Karpas-422 (cell line): ENCODE data around the gene WNT7B. TPM values are rescaled to one million over a fixed set of nuclear protein-coding genes. Genes with fewer than 3 reads are reported as not detected.

Experiments used
- DNase-seq: peaks from one replicate; pipeline ENCODE4 v3.0.0-alpha.2; 2015
- H2AFZ ChIP-seq: fragments of 200-600 bp; sonication (generic); 2 replicates; pipeline ENCODE4 v1.6.1; 2014; ENCODE audit warnings: antibody characterized with exemption, low read length, mixed read lengths
- H3K27ac ChIP-seq: fragments of 200-600 bp; sonication (generic); 2 replicates; pipeline ENCODE4 v1.5.1; 2014; ENCODE audit warnings: mild to moderate bottlenecking, low read length, moderate library complexity
- H3K27me3 ChIP-seq: fragments of 200-600 bp; sonication (generic); 2 replicates; pipeline ENCODE4 v1.6.1; 2014; ENCODE audit warnings: low read length, mixed read lengths
- H3K36me3 ChIP-seq: fragments of 200-600 bp; sonication (generic); 2 replicates; pipeline ENCODE4 v1.6.1; 2014; ENCODE audit warnings: low read length, mixed read lengths; ENCODE audit not compliant: insufficient read depth
- H3K4me1 ChIP-seq: fragments of 200-600 bp; sonication (generic); 2 replicates; pipeline ENCODE4 v1.6.1; 2014; ENCODE audit warnings: mild to moderate bottlenecking, low read length, mixed read lengths
- H3K4me2 ChIP-seq: fragments of 200-600 bp; sonication (generic); 2 replicates; pipeline ENCODE4 v1.6.1; 2014; ENCODE audit warnings: low read length, low read depth, mild to moderate bottlenecking; ENCODE audit not compliant: poor library complexity, severe bottlenecking
- H3K4me3 ChIP-seq: fragments of 200-600 bp; sonication (generic); 2 replicates; pipeline ENCODE4 v1.5.1; 2014; ENCODE audit warnings: mild to moderate bottlenecking, antibody characterized with exemption, low read length, mixed read lengths
- H3K79me2 ChIP-seq: fragments of 200-600 bp; sonication (generic); 2 replicates; pipeline ENCODE4 v1.6.1; 2014; ENCODE audit warnings: mild to moderate bottlenecking, low read length, mixed read lengths
- H3K9ac ChIP-seq: fragments of 200-600 bp; sonication (generic); 2 replicates; pipeline ENCODE4 v1.6.0; 2014; ENCODE audit warnings: low read length
- H3K9me2 ChIP-seq: fragments of 200-600 bp; sonication (generic), shearing (Covaris generic); replicated peaks from 2 replicates; pipeline ENCODE4 v1.6.0; 2014; ENCODE audit warnings: mild to moderate bottlenecking, low read length, moderate library complexity; ENCODE audit not compliant: insufficient read depth
- H3K9me3 ChIP-seq: fragments of 300-700, 200-600 bp; sonication (generic); 2 replicates; pipeline ENCODE4 v1.6.1; 2014; ENCODE audit warnings: low read length, mixed read lengths
- H4K20me1 ChIP-seq: fragments of 200-600 bp; sonication (generic); 2 replicates; pipeline ENCODE4 v1.6.1; 2014; ENCODE audit warnings: mild to moderate bottlenecking, antibody characterized with exemption, low read length, low read depth; ENCODE audit not compliant: insufficient read depth
- total RNA-seq: library from RNA; depleted of rRNA; stranded (reverse); fragments of >200 nt; shearing (Covaris generic); gene quantifications from 2 replicates; pipeline ENCODE4 v1.2.3, GENCODE V29; 2014; ENCODE audit warnings: low replicate concordance

The WNT7B gene
- total RNA-seq, 1 experiment from 2014 or later, result not detected

DNA sequence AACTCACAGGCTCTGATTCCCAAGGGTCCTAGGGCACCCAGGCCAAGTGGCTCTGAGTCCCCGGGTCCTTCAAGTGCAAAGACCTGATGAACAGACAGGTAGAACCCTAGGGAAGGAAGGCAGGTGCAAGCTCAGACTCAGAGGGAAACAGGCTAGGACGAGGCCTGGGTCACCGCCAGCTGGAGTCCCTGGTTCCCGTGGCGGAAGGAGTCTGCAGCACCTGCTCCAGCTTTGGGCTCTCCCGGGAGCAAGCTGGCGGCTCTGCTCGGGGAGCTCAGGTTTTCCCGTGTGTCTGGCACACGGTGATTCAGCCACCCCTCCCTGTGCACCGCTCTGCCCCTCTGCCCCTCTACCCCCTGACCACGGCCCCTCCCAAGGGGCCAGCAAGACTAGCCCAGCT is 59.8 kb downstream of the WNT7B start:
- Histone ChIP-seq H3K36me3 (no peaks in the 10 kb centered on the region), H3K4me2 (no peak overlapping the region), H4K20me1 (peaks cover 4% of the 10 kb centered on the region; the same call in 1 of the 2 replicates), H2AFZ (no peak overlapping the region), H3K9ac (no peak overlapping the region), H3K9me2 (no peaks in the 10 kb centered on the region), H3K27ac (no peak overlapping the region), H3K9me3 (no peaks in the 10 kb centered on the region), H3K4me3 (no peak overlapping the region), H3K4me1 (no peaks in the 10 kb centered on the region), H3K79me2 (no peaks in the 10 kb centered on the region), H3K27me3 (no peaks in the 10 kb centered on the region)
- DNase-seq, result no peak

DNA sequence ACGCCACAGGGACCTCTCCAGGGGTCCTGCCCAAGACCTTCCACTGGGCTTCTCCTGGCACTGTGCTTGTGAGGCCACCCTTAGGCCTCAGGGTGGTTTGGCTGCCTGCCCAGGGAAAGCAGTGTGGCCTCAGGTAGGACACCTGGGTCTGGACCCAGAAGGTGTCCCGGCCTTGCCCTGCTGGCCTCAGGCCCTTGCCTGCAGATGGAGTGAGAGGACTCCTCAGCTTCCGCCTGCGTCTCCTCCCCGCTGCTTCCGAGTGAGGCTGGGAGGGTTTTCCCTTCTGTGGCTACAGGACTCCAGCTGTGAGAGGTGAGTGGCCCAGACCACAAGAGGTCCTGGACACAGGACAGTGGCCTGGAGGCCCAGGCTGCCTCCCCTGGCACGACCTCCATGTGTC is 60.4 kb downstream of the WNT7B start:
- Histone ChIP-seq H3K79me2 (no peaks in the 10 kb centered on the region), H4K20me1 (peaks cover 4% of the 10 kb centered on the region; the same call in 1 of the 2 replicates), H3K9ac (no peak overlapping the region), H3K9me3 (no peaks in the 10 kb centered on the region), H3K27ac (no peak overlapping the region), H3K4me3 (no peak overlapping the region), H3K36me3 (no peaks in the 10 kb centered on the region), H3K27me3 (no peaks in the 10 kb centered on the region), H3K9me2 (no peaks in the 10 kb centered on the region), H3K4me1 (no peaks in the 10 kb centered on the region), H2AFZ (no peak overlapping the region), H3K4me2 (no peak overlapping the region)
- DNase-seq, result no peak

DNA sequence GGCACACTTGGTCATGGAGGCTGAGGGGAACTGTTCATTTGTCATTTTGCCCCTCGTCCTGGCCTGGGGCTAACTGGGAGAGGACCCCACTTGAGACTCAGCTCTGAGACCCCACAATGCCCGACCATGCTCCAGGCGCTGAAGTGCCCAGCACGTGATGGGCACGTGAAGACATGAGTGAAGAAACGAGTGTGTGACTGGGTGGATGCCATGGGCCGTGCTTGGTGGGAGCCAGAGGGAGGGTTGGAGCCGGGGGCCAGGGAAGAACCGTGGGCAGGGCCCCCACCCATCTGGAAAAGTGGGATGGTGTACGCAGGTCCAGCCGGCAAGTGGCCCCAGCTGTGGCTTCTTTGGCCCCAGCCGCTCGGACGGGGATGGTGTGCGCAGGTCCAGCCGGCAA is 61.1 kb downstream of the WNT7B start:
- H3K4me2 ChIP-seq, result no peak overlapping the region
- DNase-seq, result no peak
- no peak overlapping the region for H3K27ac ChIP-seq
- no peaks in the 10 kb centered on the region for H3K9me2 ChIP-seq
- H3K9ac ChIP-seq, result no peak overlapping the region
- H3K79me2 ChIP-seq, result no peaks in the 10 kb centered on the region
- no peaks in the 10 kb centered on the region for H3K27me3 ChIP-seq
- H3K9me3 ChIP-seq, result no peaks in the 10 kb centered on the region
- H3K4me1 ChIP-seq, result no peaks in the 10 kb centered on the region
- no peak overlapping the region for H3K4me3 ChIP-seq
- no peaks in the 10 kb centered on the region for H3K36me3 ChIP-seq
- H4K20me1 ChIP-seq, result 0 out of 2 replicates have a peak, but pooled peaks cover under 1% of the 10 kb centered on the region
- no peak overlapping the region for H2AFZ ChIP-seq

DNA sequence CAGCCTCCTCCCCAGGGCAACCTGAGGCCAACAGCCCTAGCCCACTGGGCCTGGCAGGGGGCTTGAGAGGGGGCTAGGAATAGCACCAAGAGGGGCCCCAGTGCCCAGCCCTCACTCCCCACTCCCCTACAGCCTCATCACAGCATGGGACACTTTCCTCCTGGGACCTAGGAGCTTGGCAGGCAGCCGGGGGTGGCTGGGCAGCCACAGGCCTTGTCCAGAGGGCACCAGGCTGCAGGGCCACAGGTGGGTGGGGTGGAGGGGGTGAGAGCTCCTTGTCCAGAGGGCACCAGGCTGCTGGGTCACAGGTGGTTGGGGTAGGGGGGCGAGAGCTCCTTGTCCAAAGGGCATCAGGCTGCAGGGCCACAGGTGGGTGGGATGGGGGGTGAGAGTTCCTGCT is 61.8 kb downstream of the WNT7B start:
- no peaks in the 10 kb centered on the region for H3K9me3 ChIP-seq
- DNase-seq, result no peak
- H2AFZ ChIP-seq, result no peak overlapping the region

DNA sequence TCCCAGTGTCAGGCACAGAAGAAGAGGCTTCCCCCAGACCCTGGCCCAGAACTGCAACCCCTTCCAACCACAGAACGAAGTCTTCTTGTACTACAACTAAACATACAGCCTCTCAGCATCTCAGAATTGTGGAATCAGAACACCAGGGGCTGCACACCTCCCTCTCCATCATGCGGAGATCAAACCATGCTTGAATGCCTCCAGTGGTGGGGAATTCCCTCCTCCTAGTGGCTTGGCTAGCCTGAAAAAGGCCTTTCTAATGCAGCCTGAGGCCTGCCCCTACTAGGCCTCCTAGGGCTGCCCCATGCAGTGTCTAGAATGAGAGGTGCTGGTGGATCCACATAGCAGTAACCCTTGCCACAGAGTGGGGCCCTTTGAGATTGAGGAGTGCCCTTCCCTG is 62.7 kb downstream of the WNT7B start:
- no peak overlapping the region for H3K9ac ChIP-seq
- H3K4me1 ChIP-seq, result no peaks in the 10 kb centered on the region
- H3K27ac ChIP-seq, result no peak overlapping the region
- no peaks in the 10 kb centered on the region for H3K9me3 ChIP-seq
- H3K4me3 ChIP-seq, result no peak overlapping the region
- no peak overlapping the region for H2AFZ ChIP-seq
- no peaks in the 10 kb centered on the region for H3K36me3 ChIP-seq
- no peaks in the 10 kb centered on the region for H4K20me1 ChIP-seq
- no peaks in the 10 kb centered on the region for H3K27me3 ChIP-seq
- no peak overlapping the region for H3K4me2 ChIP-seq
- DNase-seq, result no peak
- H3K9me2 ChIP-seq, result no peaks in the 10 kb centered on the region
- H3K79me2 ChIP-seq, result no peaks in the 10 kb centered on the region

More for the DNA sequence above, 61.8 kb downstream of the WNT7B start:
- H4K20me1 ChIP-seq, result no peaks in the 10 kb centered on the region
- no peaks in the 10 kb centered on the region for H3K27me3 ChIP-seq
- H3K4me3 ChIP-seq, result no peak overlapping the region
- no peaks in the 10 kb centered on the region for H3K79me2 ChIP-seq
- H3K27ac ChIP-seq, result no peak overlapping the region
- no peaks in the 10 kb centered on the region for H3K36me3 ChIP-seq
- no peak overlapping the region for H3K4me2 ChIP-seq
- H3K9ac ChIP-seq, result no peak overlapping the region
- H3K4me1 ChIP-seq, result no peaks in the 10 kb centered on the region
- H3K9me2 ChIP-seq, result no peaks in the 10 kb centered on the region

DNA sequence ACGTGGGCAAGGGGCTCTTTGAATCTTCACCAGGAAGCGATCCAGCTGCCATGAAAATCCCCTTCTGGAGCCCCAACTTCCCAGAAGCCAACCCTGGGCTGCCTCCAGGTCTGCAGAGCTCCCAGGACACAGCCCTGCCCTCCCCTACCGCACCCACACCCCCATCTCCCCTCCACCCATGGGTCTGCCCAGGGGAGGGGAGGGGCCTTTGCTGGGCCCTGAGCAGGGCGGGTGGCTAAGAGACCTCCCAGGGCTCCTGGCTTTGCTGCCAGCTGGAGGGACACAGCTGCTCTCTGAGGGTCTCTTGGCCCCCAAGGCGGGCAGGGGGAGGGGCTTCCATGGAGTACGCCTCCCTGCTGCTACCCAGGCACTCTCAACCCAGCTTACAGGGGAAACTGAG is 64.1 kb downstream of the WNT7B start:
- no peak overlapping the region for H3K9ac ChIP-seq
- H3K4me3 ChIP-seq, result no peak overlapping the region
- H3K27ac ChIP-seq, result no peak overlapping the region
- H3K9me3 ChIP-seq, result no peaks in the 10 kb centered on the region
- no peaks in the 10 kb centered on the region for H3K4me1 ChIP-seq
- DNase-seq, result no peak
- no peaks in the 10 kb centered on the region for H3K9me2 ChIP-seq
- no peak overlapping the region for H2AFZ ChIP-seq
- no peaks in the 10 kb centered on the region for H3K36me3 ChIP-seq
- H3K27me3 ChIP-seq, result no peaks in the 10 kb centered on the region
- H3K4me2 ChIP-seq, result no peak overlapping the region
- no peaks in the 10 kb centered on the region for H3K79me2 ChIP-seq
- H4K20me1 ChIP-seq, result 0 out of 2 replicates have a peak, but pooled peaks cover 4% of the 10 kb centered on the region

DNA sequence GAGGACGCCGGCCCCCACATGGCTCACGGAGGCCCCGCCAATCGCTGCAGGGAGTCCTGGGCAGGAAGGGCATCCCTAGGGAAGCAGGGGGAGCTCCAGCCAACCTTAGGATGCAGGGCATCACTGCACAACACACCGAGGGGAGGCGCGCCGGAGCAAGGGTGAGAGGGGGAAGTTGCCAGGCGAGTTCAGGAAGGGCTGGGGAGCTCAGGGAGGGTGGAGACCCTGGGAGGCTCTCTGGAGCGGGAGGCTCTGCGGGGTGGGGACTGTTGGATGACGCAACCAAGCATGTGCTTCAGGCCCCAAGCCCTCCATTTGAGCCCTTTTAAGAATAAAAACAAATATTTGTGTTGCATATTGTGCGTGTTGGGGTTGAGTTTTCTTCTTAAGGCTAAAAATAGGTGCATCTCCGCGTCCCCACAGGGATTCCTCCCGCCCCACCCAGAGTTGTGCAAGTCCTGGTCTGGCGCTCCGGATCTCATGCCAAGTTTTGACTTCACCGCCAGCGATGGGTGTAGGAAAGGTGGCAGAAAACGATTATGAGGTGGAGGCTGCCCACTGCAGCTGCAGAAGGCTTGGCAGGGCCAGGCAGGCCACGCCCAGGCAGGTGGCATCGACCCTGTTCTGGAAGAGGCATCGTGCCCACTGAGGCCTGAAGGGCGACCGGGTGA is 65.2 kb downstream of the WNT7B start:
- Histone ChIP-seq H3K9me2 (no peaks in the 10 kb centered on the region), H3K9ac (no peak overlapping the region), H3K4me2 (no peak overlapping the region), H3K36me3 (no peaks in the 10 kb centered on the region), H4K20me1 (0 out of 2 replicates have a peak, but pooled peaks cover 4% of the 10 kb centered on the region), H3K27me3 (no peaks in the 10 kb centered on the region), H3K27ac (no peak overlapping the region), H3K9me3 (no peaks in the 10 kb centered on the region), H3K79me2 (no peaks in the 10 kb centered on the region), H2AFZ (no peak overlapping the region), H3K4me3 (no peak overlapping the region), H3K4me1 (no peaks in the 10 kb centered on the region)
- no peak for DNase-seq

DNA sequence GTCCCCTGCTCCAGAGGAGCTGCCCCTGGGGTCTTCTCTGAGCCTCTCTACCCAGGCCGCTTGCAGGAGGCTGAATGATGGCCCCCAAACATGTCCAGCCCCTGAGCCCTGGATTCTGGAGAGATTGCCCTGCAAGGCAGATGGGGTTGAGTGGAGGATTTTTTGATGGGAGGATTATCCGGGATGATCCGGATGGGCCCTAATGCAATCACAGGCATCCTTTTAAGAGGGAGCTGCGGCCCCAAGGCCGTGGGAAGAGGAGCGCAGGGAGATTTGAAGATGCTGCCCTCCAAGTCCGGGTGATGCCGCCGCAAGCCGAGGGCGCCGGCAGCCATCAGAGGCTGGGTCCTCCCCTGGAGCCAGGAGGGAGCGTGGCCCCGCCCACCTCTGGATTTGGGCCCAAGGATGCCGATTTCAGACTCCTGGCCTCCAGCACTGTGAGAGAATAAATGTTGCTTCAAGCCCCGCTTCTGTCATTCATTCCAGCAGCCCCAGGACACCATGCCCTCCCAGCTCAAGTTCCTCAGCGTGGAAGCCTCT is 66.0 kb downstream of the WNT7B start:
- Histone ChIP-seq H3K4me2 (no peak overlapping the region), H3K9me3 (no peaks in the 10 kb centered on the region), H3K9ac (no peak overlapping the region), H3K27me3 (no peaks in the 10 kb centered on the region), H4K20me1 (0 out of 2 replicates have a peak, but pooled peaks cover 4% of the 10 kb centered on the region), H2AFZ (no peak overlapping the region), H3K27ac (no peak overlapping the region), H3K36me3 (no peaks in the 10 kb centered on the region), H3K4me1 (no peaks in the 10 kb centered on the region), H3K79me2 (no peaks in the 10 kb centered on the region), H3K4me3 (no peak overlapping the region), H3K9me2 (no peaks in the 10 kb centered on the region)
- DNase-seq, result no peak
